PC-9 (cell line): Measurements from ENCODE around the gene CA6.

ENCODE experiments used
- CTCF ChIP-seq: fragments of 200-600 bp; sonication (generic); conservative IDR thresholded peaks from 2 replicates; pipeline ENCODE4 v1.6.1; 2017; ENCODE audit warnings: mixed run types, antibody characterized with exemption, mild to moderate bottlenecking, moderate library complexity
- EZH2 ChIP-seq: fragments of 200-600 bp; sonication (generic); IDR thresholded peaks from 2 replicates; pipeline ENCODE4 v1.8.0; 2017; ENCODE audit warnings: antibody characterized with exemption, low read depth

- TF ChIP-seq CTCF (no peak), EZH2 (no peak)
Observed at GRCh38 chr1:8976896-8977450, 31.3 kb downstream of the CA6 start.
